H1 (cell line): Measurements from ENCODE around the gene NXF3. TPM values are rescaled to one million over a fixed set of nuclear protein-coding genes. Genes with fewer than 3 reads are reported as not detected.

Experiments used
- CTCF ChIA-PET: fragments of 300-600 bp; sonication (Branson Sonifier 250); formaldehyde crosslinking; loops from one replicate; lab custom pipeline; 2021; ENCODE audit not compliant: partially characterized antibody; lab: Charles Lee
- POLR2A ChIA-PET: fragments of 300-600 bp; sonication (Branson Sonifier 250); formaldehyde crosslinking; loops from one replicate; lab custom pipeline; 2021; ENCODE audit warnings: inconsistent platforms; ENCODE audit not compliant: partially characterized antibody; lab: Charles Lee
- DNase-seq, 2 experiments: peaks; one replicate each; pipeline versions ENCODE4 v3.0.0 to v3.0.0-alpha.2; 2010 to 2022; ENCODE audit warnings: low spot score in 2 of 2, low read depth in 1 of 2, mixed read lengths in 1 of 2
- FAIRE-seq: peaks from 2 replicates; lab custom pipeline; 2011; peaks lifted over from hg19 to GRCh38; lab: Jason Lieb, UNC
- H2AFZ ChIP-seq: 2 replicates; pipeline ENCODE4 v1.8.1; 2012; ENCODE audit warnings: low read length, inconsistent platforms
- H2AK5ac ChIP-seq: 2 replicates; pipeline ENCODE4 v1.6.1; 2013; ENCODE audit warnings: low read depth, low read length
- H2BK120ac ChIP-seq: replicated peaks from 2 replicates; pipeline ENCODE3; 2013; ENCODE audit warnings: low read depth, low read length, inconsistent platforms
- H2BK12ac ChIP-seq: 2 replicates; pipeline ENCODE4 v1.6.1; 2013; ENCODE audit warnings: low read depth, low read length
- H2BK15ac ChIP-seq: 2 replicates; pipeline ENCODE4 v1.6.1; 2013; ENCODE audit warnings: low read length
- H2BK20ac ChIP-seq: 2 replicates; pipeline ENCODE4 v1.6.1; 2013; ENCODE audit warnings: low read length
- H2BK5ac ChIP-seq: 2 replicates; pipeline ENCODE4 v1.6.1; 2013; ENCODE audit warnings: low read depth, low read length
- H3K14ac ChIP-seq: 2 replicates; pipeline ENCODE4 v1.6.1; 2013; ENCODE audit warnings: inconsistent platforms; ENCODE audit not compliant: insufficient read length
- H3K18ac ChIP-seq: 2 replicates; pipeline ENCODE4 v1.6.1; 2013; ENCODE audit warnings: low read length; ENCODE audit errors: extremely low read depth
- H3K23ac ChIP-seq: 2 replicates; pipeline ENCODE4 v1.6.1; 2013; ENCODE audit warnings: inconsistent platforms; ENCODE audit not compliant: insufficient read length
- H3K23me2 ChIP-seq: 2 replicates; pipeline ENCODE4 v1.6.1; 2013; ENCODE audit warnings: low read depth, low read length
- H3K27ac ChIP-seq: 2 replicates; pipeline ENCODE4 v1.6.1; 2011; ENCODE audit warnings: low read depth, low read length, inconsistent platforms
- H3K27me3 ChIP-seq, 4 experiments: replicated peaks in 1 of 4; 1 replicate in 1 of 4; 2 replicates in 3 of 4; pipeline versions ENCODE4 v1.6.1 to v1.8.1; 2011 to 2013; ENCODE audit warnings: low read length in 3 of 4, mild to moderate bottlenecking in 3 of 4, inconsistent platforms in 2 of 4, mixed read lengths in 2 of 4, moderate library complexity in 1 of 4; ENCODE audit not compliant: control insufficient read depth in 3 of 4, insufficient read depth in 3 of 4; ENCODE audit errors: extremely low read depth in 1 of 4
- H3K36me3 ChIP-seq, 4 experiments: 2 replicates each; pipeline versions ENCODE4 v1.6.1 to v1.8.1; 2011 to 2013; ENCODE audit warnings: mild to moderate bottlenecking in 4 of 4, low read length in 3 of 4, moderate library complexity in 2 of 4, control low read depth in 1 of 4, inconsistent platforms in 1 of 4; ENCODE audit not compliant: insufficient read depth in 4 of 4, control insufficient read depth in 2 of 4
- H3K4ac ChIP-seq: replicated peaks from 2 replicates; pipeline ENCODE3; 2013; ENCODE audit warnings: low read length, low read depth, mixed read lengths, inconsistent platforms; ENCODE audit not compliant: insufficient read length
- H3K4me1 ChIP-seq, 4 experiments: replicated peaks in 1 of 4; 1 replicate in 1 of 4; 2 replicates in 3 of 4; pipeline versions ENCODE4 v1.6.1 to v1.8.1; 2011 to 2013; ENCODE audit warnings: low read length in 3 of 4, inconsistent platforms in 2 of 4, mixed read lengths in 1 of 4; ENCODE audit not compliant: insufficient read depth in 4 of 4, control insufficient read depth in 3 of 4
- H3K4me2 ChIP-seq, 2 experiments: 2 replicates each; pipeline versions ENCODE4 v1.6.1 to v1.8.1; 2011 to 2013; ENCODE audit warnings: low read depth in 2 of 2, low read length in 2 of 2, control low read depth in 1 of 2, inconsistent platforms in 1 of 2, mild to moderate bottlenecking in 1 of 2; ENCODE audit not compliant: insufficient read depth in 1 of 2
- H3K4me3 ChIP-seq, 4 experiments: fragments of 200-600, 300-600 bp in 1 of 4; sonication (generic), shearing (Covaris generic), sonication (Bioruptor Twin) in 1 of 4; 2 replicates each; pipeline versions ENCODE4 v1.5.1 to v1.8.1; 2011 to 2016; ENCODE audit warnings: low read length in 4 of 4, low read depth in 3 of 4, control low read depth in 2 of 4, inconsistent platforms in 2 of 4, mild to moderate bottlenecking in 2 of 4, mixed read lengths in 1 of 4, moderate library complexity in 1 of 4; ENCODE audit not compliant: insufficient read depth in 2 of 4; ENCODE audit errors: extremely low read depth in 1 of 4
- H3K56ac ChIP-seq: replicated peaks from 2 replicates; pipeline ENCODE3; 2013; ENCODE audit warnings: low read depth, mild to moderate bottlenecking, mixed read lengths, low read length, inconsistent platforms; ENCODE audit not compliant: insufficient read length
- H3K79me1 ChIP-seq: 2 replicates; pipeline ENCODE4 v1.6.1; 2013; ENCODE audit warnings: low read depth, low read length, control low read depth
- H3K79me2 ChIP-seq, 2 experiments: 2 replicates each; pipeline versions ENCODE4 v1.6.1 to v1.8.1; 2012 to 2013; ENCODE audit warnings: low read length in 2 of 2, mild to moderate bottlenecking in 2 of 2, inconsistent platforms in 1 of 2; ENCODE audit not compliant: insufficient read depth in 2 of 2, control insufficient read depth in 1 of 2
- H3K9ac ChIP-seq, 4 experiments: replicated peaks in 1 of 4; 1 replicate in 1 of 4; 2 replicates in 3 of 4; pipeline versions ENCODE4 v1.6.1 to v1.8.1; 2011 to 2013; ENCODE audit warnings: low read depth in 3 of 4, low read length in 3 of 4, control low read depth in 2 of 4, mild to moderate bottlenecking in 2 of 4, moderate library complexity in 2 of 4, inconsistent platforms in 1 of 4; ENCODE audit errors: extremely low read depth in 1 of 4
- H3K9me3 ChIP-seq, 2 experiments: 2 replicates each; pipeline versions ENCODE4 v1.6.1 to v1.8.1; 2012 to 2013; ENCODE audit warnings: mild to moderate bottlenecking in 2 of 2, moderate library complexity in 2 of 2, control low read depth in 1 of 2, inconsistent platforms in 1 of 2, low read depth in 1 of 2, low read length in 1 of 2, mixed read lengths in 1 of 2; ENCODE audit not compliant: insufficient read depth in 2 of 2
- H4K20me1 ChIP-seq, 2 experiments: replicated peaks in 1 of 2; 2 replicates each; pipeline versions ENCODE3 to v1.8.1; 2011 to 2013; ENCODE audit warnings: inconsistent platforms in 2 of 2, low read length in 2 of 2, mild to moderate bottlenecking in 1 of 2; ENCODE audit not compliant: insufficient read depth in 2 of 2, control insufficient read depth in 1 of 2
- H4K5ac ChIP-seq: 2 replicates; pipeline ENCODE4 v1.6.1; 2013; ENCODE audit warnings: low read length, low read depth, mixed read lengths, inconsistent platforms; ENCODE audit not compliant: insufficient read length
- H4K8ac ChIP-seq: 2 replicates; pipeline ENCODE4 v1.8.0; 2013; ENCODE audit warnings: mild to moderate bottlenecking, moderate library complexity, low read length, inconsistent platforms; ENCODE audit not compliant: insufficient read depth; ENCODE audit errors: extremely low read depth
- H4K91ac ChIP-seq: replicated peaks from 2 replicates; pipeline ENCODE3; 2013; ENCODE audit warnings: low read length, mixed read lengths, inconsistent platforms; ENCODE audit not compliant: insufficient read length
- CBX5 ChIP-seq: fragments of 300-800, 300-1000 bp; sonication (generic); IDR thresholded peaks from 2 replicates; pipeline ENCODE4 v1.7.1; 2016; ENCODE audit warnings: antibody characterized with exemption, low read length, low read depth
- CHD1 ChIP-seq: IDR thresholded peaks from 2 replicates; pipeline ENCODE4 v1.6.1; 2012; ENCODE audit warnings: low read depth, low read length, improper control_type of control experiment
- FOSL1 ChIP-seq: IDR thresholded peaks from 2 replicates; pipeline ENCODE4 v1.6.1; 2011; ENCODE audit warnings: mild to moderate bottlenecking, low read depth, low read length, moderate library complexity; ENCODE audit not compliant: insufficient read depth
- HDAC2 ChIP-seq, 2 experiments: fragments of 300-600 bp in 1 of 2; sonication (generic) in 1 of 2; IDR thresholded peaks; 2 replicates each; pipeline ENCODE4 v1.6.1; 2011 to 2012; ENCODE audit warnings: low read depth in 2 of 2, low read length in 2 of 2, mild to moderate bottlenecking in 2 of 2, moderate library complexity in 2 of 2, borderline replicate concordance in 1 of 2, inconsistent platforms in 1 of 2
- POU5F1 ChIP-seq: IDR thresholded peaks from 2 replicates; pipeline ENCODE4 v1.6.1; 2011; ENCODE audit warnings: low read depth, mild to moderate bottlenecking, low read length, moderate library complexity
- RFX5 ChIP-seq: IDR thresholded peaks from 2 replicates; pipeline ENCODE4 v1.6.1; 2011; ENCODE audit warnings: low read depth, low read length, improper control_type of control experiment, borderline replicate concordance
- RNF2 ChIP-seq: fragments of 200-900, 300-1000 bp; sonication (generic); IDR thresholded peaks from 2 replicates; pipeline ENCODE4 v1.7.1; 2016; ENCODE audit warnings: borderline replicate concordance, low read depth, mild to moderate bottlenecking, antibody characterized with exemption, low read length; ENCODE audit not compliant: poor library complexity, severe bottlenecking; ENCODE audit errors: missing control alignments
- SIX5 ChIP-seq: IDR thresholded peaks from 2 replicates; pipeline ENCODE4 v1.6.1; 2011; ENCODE audit warnings: mild to moderate bottlenecking, low read depth, low read length
- SP1 ChIP-seq: IDR thresholded peaks from 2 replicates; pipeline ENCODE4 v1.6.1; 2011; ENCODE audit warnings: low read depth, low read length
- polyA plus RNA-seq, 7 experiments: library from polyadenylated mRNA; depleted of rRNA in 3 of 7; stranded (reverse) in 5 of 7; unstranded in 2 of 7; fragments of >200 nt in 5 of 7; fragments of 200-250 nt in 2 of 7; gene quantifications; 1 replicate in 5 of 7; 2 replicates in 1 of 7; 4 replicates in 1 of 7; pipeline versions ENCODE4 v1.2.1 to v1.2.3, GENCODE V29; 2011 to 2013; ENCODE audit warnings: missing spikeins in 2 of 7, mixed read lengths in 2 of 7
- total RNA-seq: library from RNA; stranded (reverse); fragmentation: NEBNext Ultra II Directional; extraction: Animal tissue kit (Norgen Biotek cat#: 25700); gene quantifications from 2 replicates; pipeline ENCODE4 v1.2.1, GENCODE V29; 2021
- TF ChIP-seq, protein P1 (sequence below): IDR thresholded peaks from 2 replicates; pipeline ENCODE4 v1.6.1; 2011; ENCODE audit warnings: low read depth, mild to moderate bottlenecking, low read length; ENCODE audit not compliant: insufficient read depth

NXF3 gene
- total and polyA plus RNA-seq, 2 of the 8 experiments (the other 6 are each of a cell fraction or from before 2014, with no cell fraction given) = 0.12 TPM; not detected in 1

DNA sequence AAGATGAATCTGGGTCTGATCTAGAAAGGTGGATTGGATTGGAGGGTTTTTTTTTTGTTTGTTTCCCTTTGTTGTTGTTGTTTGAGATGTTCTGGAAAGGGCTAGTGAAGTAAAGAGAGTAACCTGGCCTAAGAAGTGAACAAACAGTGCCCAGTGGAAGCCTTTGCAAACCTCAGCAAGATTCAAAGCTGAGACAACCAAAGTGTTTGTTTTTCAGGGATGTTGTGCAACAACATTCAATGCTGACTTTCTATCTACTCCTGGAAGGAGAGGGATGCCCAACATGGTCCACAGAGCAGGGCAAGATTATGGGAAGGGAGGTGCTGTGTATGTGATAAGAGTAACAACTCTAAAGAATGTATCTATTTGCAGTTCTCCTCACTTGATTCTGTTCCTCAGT, 40.3 kb downstream of the NXF3 start:
- Histone ChIP-seq H4K5ac (no peak overlapping the region), H3K79me2 (no peaks in the 10 kb centered on the region), H2AK5ac (no peak overlapping the region), H3K18ac (no peak overlapping the region), H4K91ac (no peak overlapping the region), H2BK20ac (no peak overlapping the region), H3K4me2 (no peak overlapping the region), H2BK15ac (no peak overlapping the region), H3K23me2 (no peaks in the 10 kb centered on the region), H3K23ac (no peak overlapping the region), H4K8ac (no peak overlapping the region), H3K27ac (no peak overlapping the region), H4K20me1 (no peaks in the 10 kb centered on the region), H2AFZ (no peak overlapping the region), H3K79me1 (no peaks in the 10 kb centered on the region), H2BK5ac (no peak overlapping the region), H3K9ac (no peak overlapping the region), H3K14ac (no peak overlapping the region), H3K56ac (no peak overlapping the region), H3K9me3 (no peaks in the 10 kb centered on the region), H2BK120ac (no peak overlapping the region), H3K4ac (no peak overlapping the region), H3K27me3 (no peaks in the 10 kb centered on the region), H3K4me1 (no peaks in the 10 kb centered on the region; a peak in 2 of 7 replicates), H2BK12ac (no peak overlapping the region), H3K36me3 (no peaks in the 10 kb centered on the region), H3K4me3 (no peak overlapping the region)
- TF ChIP-seq, protein P1, sequence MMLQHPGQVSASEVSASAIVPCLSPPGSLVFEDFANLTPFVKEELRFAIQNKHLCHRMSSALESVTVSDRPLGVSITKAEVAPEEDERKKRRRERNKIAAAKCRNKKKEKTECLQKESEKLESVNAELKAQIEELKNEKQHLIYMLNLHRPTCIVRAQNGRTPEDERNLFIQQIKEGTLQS = no peak
- TF ChIP-seq RNF2 (no peak), POU5F1 (no peak), HDAC2 (IDR thresholded peaks at IDR 0.05; ENCODE audit: borderline replicate concordance in 1 of 2, low read depth in 2 of 2, low read length in 2 of 2) (no peak), FOSL1 (no peak), CHD1 (no peak), RFX5 (no peak), SIX5 (no peak), CBX5 (no peak), SP1 (no peak)
- POLR2A ChIA-PET = no interaction called here
- DNase-seq = no peak
- FAIRE-seq = no peak
- CTCF ChIA-PET = no interaction called here
